Measurements from ENCODE around the gene PDE1A.

The PDE1A gene

GRCh38 chr2:182302174-182302573 is 124.7 kb downstream of the PDE1A start:
- no peaks in the 10 kb centered on the region for H3K27me3 ChIP-seq (ENCODE audit: insufficient read depth, low read length, poor library complexity, severe bottlenecking)
- H3K4me1 ChIP-seq (ENCODE audit: insufficient read depth, low read length, poor library complexity, severe bottlenecking) = no peaks in the 10 kb centered on the region
- no peaks in the 10 kb centered on the region for H3K9me2 ChIP-seq (replicated peaks; ENCODE audit: low read depth, low read length)
- H3K4me3 ChIP-seq (ENCODE audit: low read length, poor library complexity, severe bottlenecking) = no peak overlapping the region
- no peak overlapping the region for H3K9ac ChIP-seq (ENCODE audit: low read depth, low read length, poor library complexity, severe bottlenecking)
- no peak overlapping the region for H3K4me2 ChIP-seq (ENCODE audit: low read depth, low read length, poor library complexity, severe bottlenecking)
- H3K9me3 ChIP-seq (ENCODE audit: insufficient read depth, low read depth, low read length) = no peaks in the 10 kb centered on the region
- no peaks in the 10 kb centered on the region for H3K36me3 ChIP-seq (ENCODE audit: insufficient read depth, low read length)
- H3K79me2 ChIP-seq (ENCODE audit: insufficient read depth, low read length) = no peaks in the 10 kb centered on the region
- H3F3A ChIP-seq (ENCODE audit: low read depth) = no peaks in the 10 kb centered on the region
- TF ChIP-seq CTCF (conservative IDR thresholded peaks at IDR 0.05; ENCODE audit: low read length) (no peak), EZH2phosphoT487 (IDR thresholded peaks at IDR 0.05; ENCODE audit: borderline replicate concordance) (no peak)
- H4K20me1 ChIP-seq (ENCODE audit: insufficient read depth, low read length, poor library complexity, severe bottlenecking) = no peaks in the 10 kb centered on the region
- H2AFZ ChIP-seq (ENCODE audit: low read length) = no peak overlapping the region

- no peaks in the 10 kb centered on the region for H3K36me3 ChIP-seq (ENCODE audit: insufficient read depth, low read length)
- TF ChIP-seq EZH2phosphoT487 (IDR thresholded peaks at IDR 0.05; ENCODE audit: borderline replicate concordance) (no peak), CTCF (conservative IDR thresholded peaks at IDR 0.05; ENCODE audit: low read length) (0 out of 2 replicates have a peak, but pooled peaks have one; percentile 12)
- no peaks in the 10 kb centered on the region for H3K9me3 ChIP-seq (ENCODE audit: insufficient read depth, low read depth, low read length)
- no peaks in the 10 kb centered on the region for H3K79me2 ChIP-seq (ENCODE audit: insufficient read depth, low read length)
- no peaks in the 10 kb centered on the region for H3K27me3 ChIP-seq (ENCODE audit: insufficient read depth, low read length, poor library complexity, severe bottlenecking)
- H2AFZ ChIP-seq (ENCODE audit: low read length) = no peak overlapping the region
- H4K20me1 ChIP-seq (ENCODE audit: insufficient read depth, low read length, poor library complexity, severe bottlenecking) = no peaks in the 10 kb centered on the region
- no peak overlapping the region for H3K9ac ChIP-seq (ENCODE audit: low read depth, low read length, poor library complexity, severe bottlenecking)
- no peak overlapping the region for H3K4me2 ChIP-seq (ENCODE audit: low read depth, low read length, poor library complexity, severe bottlenecking)
- no peaks in the 10 kb centered on the region for H3F3A ChIP-seq (ENCODE audit: low read depth)
- H3K4me3 ChIP-seq (ENCODE audit: low read length, poor library complexity, severe bottlenecking) = no peak overlapping the region
- no peaks in the 10 kb centered on the region for H3K4me1 ChIP-seq (ENCODE audit: insufficient read depth, low read length, poor library complexity, severe bottlenecking)
- no peaks in the 10 kb centered on the region for H3K9me2 ChIP-seq (replicated peaks; ENCODE audit: low read depth, low read length)
Observed at GRCh38 chr2:182301093-182301492, 125.7 kb downstream of the PDE1A start.

GRCh38 chr2:182300608-182301007 is 126.2 kb downstream of the PDE1A start:
- TF ChIP-seq CTCF (conservative IDR thresholded peaks at IDR 0.05; ENCODE audit: low read length) = no peak
- no peak for TF ChIP-seq EZH2phosphoT487 (IDR thresholded peaks at IDR 0.05; ENCODE audit: borderline replicate concordance)
- Histone ChIP-seq H3F3A (ENCODE audit: low read depth) (no peaks in the 10 kb centered on the region), H3K9ac (ENCODE audit: low read depth, low read length, poor library complexity, severe bottlenecking) (no peak overlapping the region), H4K20me1 (ENCODE audit: insufficient read depth, low read length, poor library complexity, severe bottlenecking) (no peaks in the 10 kb centered on the region), H3K4me1 (ENCODE audit: insufficient read depth, low read length, poor library complexity, severe bottlenecking) (no peaks in the 10 kb centered on the region), H3K9me3 (ENCODE audit: insufficient read depth, low read depth, low read length) (no peaks in the 10 kb centered on the region), H3K4me2 (ENCODE audit: low read depth, low read length, poor library complexity, severe bottlenecking) (no peak overlapping the region), H2AFZ (ENCODE audit: low read length) (no peak overlapping the region), H3K27me3 (ENCODE audit: insufficient read depth, low read length, poor library complexity, severe bottlenecking) (no peaks in the 10 kb centered on the region), H3K4me3 (ENCODE audit: low read length, poor library complexity, severe bottlenecking) (no peak overlapping the region), H3K36me3 (ENCODE audit: insufficient read depth, low read length) (no peaks in the 10 kb centered on the region), H3K9me2 (replicated peaks; ENCODE audit: low read depth, low read length) (no peaks in the 10 kb centered on the region), H3K79me2 (ENCODE audit: insufficient read depth, low read length) (no peaks in the 10 kb centered on the region)

Measured in Loucy (cell line).